ENCODE results near the gene DBF4. TPM values are rescaled to one million over a fixed set of nuclear protein-coding genes. Genes with fewer than 3 reads are reported as not detected.
"Not testable (repeated sequence)": the region's sequence is repeated elsewhere in the genome, so short reads cannot be mapped to it uniquely, and the experiment has no call there.

Gene DBF4
- total RNA-seq, 1 donor from 2014 or later: 23.7 TPM

DNA sequence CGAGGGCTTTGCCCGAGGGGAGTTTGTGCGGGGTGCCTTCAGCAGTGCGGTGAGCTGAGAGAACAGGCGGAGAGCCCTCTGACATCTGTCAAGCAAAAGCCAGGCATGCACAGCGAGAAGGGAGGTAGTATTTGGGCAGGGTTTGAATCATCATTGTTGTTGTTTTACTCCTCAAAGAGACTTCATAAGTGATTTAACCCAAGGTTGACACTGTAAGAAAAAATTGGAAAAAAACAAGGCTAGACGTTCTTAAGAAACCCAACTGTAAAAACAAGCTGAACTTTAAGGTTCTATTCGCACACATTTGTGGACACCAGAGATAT, 59.1 kb downstream of the DBF4 start:
- TF ChIP-seq, protein P1, sequence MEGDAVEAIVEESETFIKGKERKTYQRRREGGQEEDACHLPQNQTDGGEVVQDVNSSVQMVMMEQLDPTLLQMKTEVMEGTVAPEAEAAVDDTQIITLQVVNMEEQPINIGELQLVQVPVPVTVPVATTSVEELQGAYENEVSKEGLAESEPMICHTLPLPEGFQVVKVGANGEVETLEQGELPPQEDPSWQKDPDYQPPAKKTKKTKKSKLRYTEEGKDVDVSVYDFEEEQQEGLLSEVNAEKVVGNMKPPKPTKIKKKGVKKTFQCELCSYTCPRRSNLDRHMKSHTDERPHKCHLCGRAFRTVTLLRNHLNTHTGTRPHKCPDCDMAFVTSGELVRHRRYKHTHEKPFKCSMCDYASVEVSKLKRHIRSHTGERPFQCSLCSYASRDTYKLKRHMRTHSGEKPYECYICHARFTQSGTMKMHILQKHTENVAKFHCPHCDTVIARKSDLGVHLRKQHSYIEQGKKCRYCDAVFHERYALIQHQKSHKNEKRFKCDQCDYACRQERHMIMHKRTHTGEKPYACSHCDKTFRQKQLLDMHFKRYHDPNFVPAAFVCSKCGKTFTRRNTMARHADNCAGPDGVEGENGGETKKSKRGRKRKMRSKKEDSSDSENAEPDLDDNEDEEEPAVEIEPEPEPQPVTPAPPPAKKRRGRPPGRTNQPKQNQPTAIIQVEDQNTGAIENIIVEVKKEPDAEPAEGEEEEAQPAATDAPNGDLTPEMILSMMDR (IDR thresholded peaks at IDR 0.05; ENCODE audit: partially characterized antibody, unreplicated experiment): no peak
- DNase-seq: peak; percentile 26
- peak overlapping the region; percentile 99 for H3K4me3 Mint-ChIP-seq (ENCODE audit: unreplicated experiment)
- H3K27me3 Mint-ChIP-seq (ENCODE audit: unreplicated experiment): peaks cover 4% of the 10 kb centered on the region
- no peaks in the 10 kb centered on the region for H3K36me3 Mint-ChIP-seq (ENCODE audit: unreplicated experiment)
- peaks cover 6% of the 10 kb centered on the region for H3K4me1 Mint-ChIP-seq (ENCODE audit: low read depth, unreplicated experiment)
- peak overlapping the region; percentile 95 for H3K27ac Mint-ChIP-seq (ENCODE audit: unreplicated experiment)
- H3K9me3 Mint-ChIP-seq (ENCODE audit: unreplicated experiment): peaks cover 8% of the 10 kb centered on the region

DNA sequence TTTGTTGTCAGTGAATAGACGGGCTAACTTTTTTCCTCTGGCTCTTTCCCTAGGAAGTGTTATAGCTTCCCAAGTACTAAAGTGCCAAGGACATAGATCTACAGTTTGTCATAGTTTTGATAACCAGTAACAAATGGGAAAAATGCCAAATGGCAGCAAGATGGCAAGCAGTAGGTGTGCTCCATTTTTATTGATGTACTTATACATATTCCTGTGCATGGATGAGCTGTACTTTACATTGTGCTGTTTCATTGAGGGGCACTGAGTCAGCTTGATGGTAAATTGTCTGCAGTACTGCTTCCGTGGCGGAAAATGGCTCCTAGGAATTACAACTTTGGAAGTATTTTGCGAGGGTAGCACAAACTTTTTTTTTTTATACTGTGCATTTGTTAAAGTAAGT, 64.8 kb downstream of the DBF4 start:
- H3K9me3 Mint-ChIP-seq (ENCODE audit: unreplicated experiment): peaks cover 2% of the 10 kb centered on the region
- H3K27ac Mint-ChIP-seq (ENCODE audit: unreplicated experiment): no peak overlapping the region
- TF ChIP-seq, protein P1 (IDR thresholded peaks at IDR 0.05; ENCODE audit: partially characterized antibody, unreplicated experiment): no peak
- no peak overlapping the region for H3K4me3 Mint-ChIP-seq (ENCODE audit: unreplicated experiment)
- no peak for DNase-seq
- H3K27me3 Mint-ChIP-seq (ENCODE audit: unreplicated experiment): no peaks in the 10 kb centered on the region
- peaks cover 13% of the 10 kb centered on the region for H3K4me1 Mint-ChIP-seq (ENCODE audit: low read depth, unreplicated experiment)
- no peaks in the 10 kb centered on the region for H3K36me3 Mint-ChIP-seq (ENCODE audit: unreplicated experiment)

DNA sequence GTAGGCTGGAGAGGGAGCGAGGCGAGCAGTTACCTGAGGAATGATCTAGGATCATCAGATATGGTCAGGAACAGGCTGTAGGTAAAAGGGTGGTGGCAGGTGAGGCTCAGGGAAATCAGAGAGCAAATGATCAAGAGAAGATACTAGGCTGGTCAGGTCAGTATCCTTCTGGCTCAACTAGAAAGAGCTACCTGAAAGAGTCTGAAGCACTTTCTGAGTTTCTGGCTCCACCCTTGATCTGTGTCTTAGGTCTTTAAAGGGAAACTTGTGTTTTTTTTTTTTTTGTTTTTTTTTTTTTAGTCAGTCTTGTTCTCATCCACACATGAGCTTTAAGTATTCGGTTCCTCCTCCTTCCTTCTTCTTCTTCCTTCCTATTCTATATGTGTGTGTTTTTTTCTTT, 68.3 kb downstream of the DBF4 start:
- Mint-ChIP-seq H3K4me1 (ENCODE audit: low read depth, unreplicated experiment) (peaks cover 9% of the 10 kb centered on the region), H3K9me3 (ENCODE audit: unreplicated experiment) (no peaks in the 10 kb centered on the region), H3K36me3 (ENCODE audit: unreplicated experiment) (no peaks in the 10 kb centered on the region), H3K27ac (ENCODE audit: unreplicated experiment) (no peak overlapping the region), H3K27me3 (ENCODE audit: unreplicated experiment) (no peaks in the 10 kb centered on the region), H3K4me3 (ENCODE audit: unreplicated experiment) (no peak overlapping the region)
- DNase-seq: no peak
- TF ChIP-seq, protein P1 (IDR thresholded peaks at IDR 0.05; ENCODE audit: partially characterized antibody, unreplicated experiment): no peak

DNA sequence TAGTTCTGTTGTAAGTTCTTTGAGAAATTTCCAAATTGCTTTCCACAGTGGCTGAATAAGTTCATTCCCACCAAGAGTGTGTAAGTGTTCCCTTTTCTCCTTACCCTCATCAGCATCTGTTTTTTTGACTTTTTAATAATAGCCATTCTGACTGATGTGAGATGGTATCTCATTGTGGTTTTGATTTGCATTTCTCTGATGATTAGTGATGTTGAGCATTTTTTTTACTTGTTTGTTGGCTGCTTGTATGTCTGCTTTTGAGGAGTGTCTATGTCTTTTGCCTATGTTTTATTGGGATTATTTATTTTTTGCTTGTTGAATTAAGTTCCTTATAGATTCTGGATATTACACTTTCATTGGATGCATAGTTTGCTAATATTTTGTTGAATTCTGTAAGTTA, 69.6 kb downstream of the DBF4 start:
- DNase-seq; H3K4me1 Mint-ChIP-seq (ENCODE audit: low read depth, unreplicated experiment); H3K36me3 Mint-ChIP-seq (ENCODE audit: unreplicated experiment); H3K27me3 Mint-ChIP-seq (ENCODE audit: unreplicated experiment); H3K9me3 Mint-ChIP-seq (ENCODE audit: unreplicated experiment); H3K4me3 Mint-ChIP-seq (ENCODE audit: unreplicated experiment); H3K27ac Mint-ChIP-seq (ENCODE audit: unreplicated experiment): not testable (repeated sequence)

DNA sequence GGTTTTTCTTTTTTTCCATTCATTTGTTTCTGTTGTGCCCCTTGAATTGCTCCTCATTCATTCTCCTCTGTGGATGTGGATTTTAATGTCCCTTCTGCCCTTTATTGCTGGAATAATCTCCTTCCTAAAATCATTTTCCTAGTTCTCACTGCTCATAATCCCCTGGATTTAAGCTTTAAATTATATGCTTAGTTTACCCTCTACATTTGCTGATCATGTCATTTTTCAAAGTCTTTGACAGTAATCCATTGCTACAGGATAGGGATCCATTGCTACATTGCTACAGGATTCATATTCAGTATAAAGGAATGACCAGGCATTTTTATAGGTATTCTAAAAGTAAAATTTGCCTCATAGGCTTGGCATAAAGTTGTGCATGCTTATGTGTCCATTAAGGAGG, 72.1 kb downstream of the DBF4 start:
- no peak overlapping the region for H3K4me3 Mint-ChIP-seq (ENCODE audit: unreplicated experiment)
- no peak overlapping the region for H3K27ac Mint-ChIP-seq (ENCODE audit: unreplicated experiment)
- H3K36me3 Mint-ChIP-seq (ENCODE audit: unreplicated experiment): no peaks in the 10 kb centered on the region
- no peaks in the 10 kb centered on the region for H3K27me3 Mint-ChIP-seq (ENCODE audit: unreplicated experiment)
- no peak for DNase-seq
- H3K4me1 Mint-ChIP-seq (ENCODE audit: low read depth, unreplicated experiment): peaks cover 9% of the 10 kb centered on the region
- no peaks in the 10 kb centered on the region for H3K9me3 Mint-ChIP-seq (ENCODE audit: unreplicated experiment)
- TF ChIP-seq, protein P1 (IDR thresholded peaks at IDR 0.05; ENCODE audit: partially characterized antibody, unreplicated experiment): no peak

Other genes starting within 250 kb of the DBF4 start
- 17.8 TPM for gene RUNDC3B, start 248.1 kb upstream of the DBF4 start, total RNA-seq (ENCODE audit: unreplicated experiment)
- 13.5 TPM for gene SLC25A40, start 133 bp upstream of the DBF4 start, total RNA-seq (ENCODE audit: unreplicated experiment)
- 91.9 TPM for gene ADAM22, start 57.8 kb downstream of the DBF4 start, total RNA-seq (ENCODE audit: unreplicated experiment)